ENCODE results near the gene LCN10.

- no peak for TF ChIP-seq CHD4 (IDR thresholded peaks at IDR 0.05)
- TF ChIP-seq EGR1 (IDR thresholded peaks at IDR 0.05; ENCODE audit: borderline replicate concordance in 1 of 2, low read depth in 2 of 2, low read length in 2 of 2): no peak
- TF ChIP-seq RAD21 (IDR thresholded peaks at IDR 0.05; ENCODE audit: insufficient read depth, low read depth, low read length): no peak
- TF ChIP-seq, protein P1, sequence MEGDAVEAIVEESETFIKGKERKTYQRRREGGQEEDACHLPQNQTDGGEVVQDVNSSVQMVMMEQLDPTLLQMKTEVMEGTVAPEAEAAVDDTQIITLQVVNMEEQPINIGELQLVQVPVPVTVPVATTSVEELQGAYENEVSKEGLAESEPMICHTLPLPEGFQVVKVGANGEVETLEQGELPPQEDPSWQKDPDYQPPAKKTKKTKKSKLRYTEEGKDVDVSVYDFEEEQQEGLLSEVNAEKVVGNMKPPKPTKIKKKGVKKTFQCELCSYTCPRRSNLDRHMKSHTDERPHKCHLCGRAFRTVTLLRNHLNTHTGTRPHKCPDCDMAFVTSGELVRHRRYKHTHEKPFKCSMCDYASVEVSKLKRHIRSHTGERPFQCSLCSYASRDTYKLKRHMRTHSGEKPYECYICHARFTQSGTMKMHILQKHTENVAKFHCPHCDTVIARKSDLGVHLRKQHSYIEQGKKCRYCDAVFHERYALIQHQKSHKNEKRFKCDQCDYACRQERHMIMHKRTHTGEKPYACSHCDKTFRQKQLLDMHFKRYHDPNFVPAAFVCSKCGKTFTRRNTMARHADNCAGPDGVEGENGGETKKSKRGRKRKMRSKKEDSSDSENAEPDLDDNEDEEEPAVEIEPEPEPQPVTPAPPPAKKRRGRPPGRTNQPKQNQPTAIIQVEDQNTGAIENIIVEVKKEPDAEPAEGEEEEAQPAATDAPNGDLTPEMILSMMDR (IDR thresholded peaks at IDR 0.05 in 2 of 3, conservative IDR thresholded peaks at IDR 0.05 in 1 of 3; ENCODE audit: control insufficient read depth in 2 of 3, extremely low read depth in 1 of 3, insufficient read depth in 1 of 3, low read depth in 3 of 3, low read length in 3 of 3): no peak
- no peak for TF ChIP-seq HDAC6 (IDR thresholded peaks at IDR 0.05; ENCODE audit: unreplicated experiment)
- TF ChIP-seq CREM (IDR thresholded peaks at IDR 0.05; ENCODE audit: low read depth): no peak
- TF ChIP-seq ZNF274 (IDR thresholded peaks at IDR 0.05; ENCODE audit: insufficient read depth, insufficient read length): no peak
- TF ChIP-seq POLR2AphosphoS5 (IDR thresholded peaks at IDR 0.05; ENCODE audit: low read length): no peak
Observed at GRCh38 chr9:136726118-136726517, 16.6 kb downstream of the LCN10 start.

Data from GM12878 (cell line).